ENCODE results near the gene PXDN.
"Not testable (repeated sequence)": the region's sequence is repeated elsewhere in the genome, so short reads cannot be mapped to it uniquely, and the experiment has no call there.

Gene PXDN

GRCh38 chr2:1683297-1683696 is 61.0 kb downstream of the PXDN start:
- Histone ChIP-seq H3K9me3 (no peaks in the 10 kb centered on the region), H3K27me3 (no peaks in the 10 kb centered on the region), H3K4me3 (ENCODE audit: low read depth, low read length) (no peak overlapping the region), H3K36me3 (no peaks in the 10 kb centered on the region), H3K4me1 (no peaks in the 10 kb centered on the region)
- TF ChIP-seq CTCF (IDR thresholded peaks at IDR 0.05; ENCODE audit: low read depth, low read length) = no peak
- DNase-seq = no peak

- no peaks in the 10 kb centered on the region for H3K4me1 ChIP-seq
- H3K36me3 ChIP-seq = no peaks in the 10 kb centered on the region
- H3K27me3 ChIP-seq = no peaks in the 10 kb centered on the region
These were observed 62.2 kb downstream of the PXDN start for GRCh38 chr2:1682181-1682440.

GRCh38 chr2:1681323-1682180 is 62.8 kb downstream of the PXDN start:
- no peak for TF ChIP-seq CTCF (IDR thresholded peaks at IDR 0.05; ENCODE audit: low read depth, low read length)
- Histone ChIP-seq H3K4me1 (no peaks in the 10 kb centered on the region), H3K9me3 (no peaks in the 10 kb centered on the region), H3K27me3 (no peaks in the 10 kb centered on the region), H3K4me3 (ENCODE audit: low read depth, low read length) (no peak overlapping the region), H3K36me3 (no peaks in the 10 kb centered on the region)
- DNase-seq = no peak

More at GRCh38 chr2:1682181-1682440, 62.2 kb downstream of the PXDN start:
- no peak for TF ChIP-seq CTCF (IDR thresholded peaks at IDR 0.05; ENCODE audit: low read depth, low read length)
- Histone ChIP-seq H3K4me3 (ENCODE audit: low read depth, low read length) (no peak overlapping the region), H3K9me3 (no peaks in the 10 kb centered on the region)
- no peak for DNase-seq

- TF ChIP-seq CTCF (IDR thresholded peaks at IDR 0.05; ENCODE audit: low read depth, low read length) = no peak
- DNase-seq = no peak
- Histone ChIP-seq H3K9me3 (no peaks in the 10 kb centered on the region), H3K36me3 (no peaks in the 10 kb centered on the region), H3K27me3 (no peaks in the 10 kb centered on the region), H3K4me3 (ENCODE audit: low read depth, low read length) (no peak overlapping the region), H3K4me1 (no peaks in the 10 kb centered on the region)
These were observed 63.3 kb downstream of the PXDN start for GRCh38 chr2:1681017-1681318.

GRCh38 chr2:1680222-1681016 is 63.9 kb downstream of the PXDN start:
- no peak for DNase-seq
- Histone ChIP-seq H3K27me3 (no peaks in the 10 kb centered on the region), H3K36me3 (no peaks in the 10 kb centered on the region), H3K9me3 (no peaks in the 10 kb centered on the region), H3K4me1 (no peaks in the 10 kb centered on the region), H3K4me3 (ENCODE audit: low read depth, low read length) (no peak overlapping the region)
- no peak for TF ChIP-seq CTCF (IDR thresholded peaks at IDR 0.05; ENCODE audit: low read depth, low read length)

GRCh38 chr2:1679488-1680039 is 64.8 kb downstream of the PXDN start:
- not testable (repeated sequence) for H3K9me3 ChIP-seq; H3K4me1 ChIP-seq; DNase-seq; H3K27me3 ChIP-seq; H3K4me3 ChIP-seq (ENCODE audit: low read depth, low read length); H3K36me3 ChIP-seq

- not testable (repeated sequence) for H3K4me1 ChIP-seq; H3K4me3 ChIP-seq (ENCODE audit: low read depth, low read length); H3K27me3 ChIP-seq; H3K9me3 ChIP-seq; DNase-seq; H3K36me3 ChIP-seq
These were observed 65.2 kb downstream of the PXDN start for GRCh38 chr2:1679065-1679464.
